Breast epithelium (tissue), 4 donors: ENCODE measurements around the gene FAM174B. TPM values are rescaled to one million over a fixed set of nuclear protein-coding genes. Genes with fewer than 3 reads are reported as not detected.

ENCODE experiments used
- DNase-seq, 2 donors: peaks; one replicate each; pipeline ENCODE4 v3.0.0-alpha.2; 2019; ENCODE audit warnings: low spot score in 2 of 2
- H3K27ac ChIP-seq, 2 donors: fragments of 200-600 bp; sonication (generic) in 1 of 2; one replicate each; pipeline ENCODE4 v1.5.1; 2016 to 2019; ENCODE audit warnings: mild to moderate bottlenecking in 1 of 2
- H3K27me3 ChIP-seq, 2 donors: fragments of 200-600 bp; sonication (generic) in 1 of 2; one replicate each; pipeline versions ENCODE4 v1.5.1 to v1.6.0; 2017 to 2019; ENCODE audit warnings: control low read depth in 1 of 2, mild to moderate bottlenecking in 1 of 2
- H3K36me3 ChIP-seq: fragments of 200-600 bp; one replicate; pipeline ENCODE4 v1.5.1; 2019
- H3K4me1 ChIP-seq, 2 donors: fragments of 200-600 bp; sonication (generic); one replicate each; pipeline ENCODE4 v1.5.1; 2016 to 2019; ENCODE audit warnings: control low read depth in 1 of 2
- H3K4me3 ChIP-seq, 3 donors: fragments of 200-600 bp; sonication (generic); 1 replicate in 2 of 3; 2 replicates in 1 of 3; pipeline ENCODE4 v1.5.1; 2016 to 2019; ENCODE audit warnings: mild to moderate bottlenecking in 3 of 3, moderate library complexity in 2 of 3
- H3K9me3 ChIP-seq, 2 donors: fragments of 200-600 bp; sonication (generic) in 1 of 2; one replicate each; pipeline ENCODE4 v1.5.1; 2016 to 2019; ENCODE audit warnings: control low read depth in 1 of 2
- CTCF ChIP-seq, 3 donors: fragments of 450-650 bp; IDR thresholded peaks; one replicate each; pipeline ENCODE4 v1.5.1; 2016 to 2017; ENCODE audit warnings: antibody characterized with exemption in 3 of 3, mild to moderate bottlenecking in 3 of 3, moderate library complexity in 3 of 3
- POLR2A ChIP-seq: fragments of 450-650 bp; IDR thresholded peaks from one replicate; pipeline ENCODE4 v1.6.1; 2016; ENCODE audit warnings: antibody characterized with exemption, mild to moderate bottlenecking, moderate library complexity
- POLR2AphosphoS5 ChIP-seq, 3 donors: sonication (generic); formaldehyde crosslinking; IDR thresholded peaks; one replicate each; pipeline ENCODE4 v1.6.1; 2017; ENCODE audit warnings: antibody characterized with exemption in 3 of 3
- intact Hi-C: fragments of 100-400 bp; cut with DNase I; formaldehyde crosslinking; loops from one replicate; pipeline ENCODE4 v1.15.1; 2023; ENCODE audit warnings: low total_unique reads
- total RNA-seq, 3 donors: library from RNA; depleted of rRNA; stranded (reverse); fragments of >200 nt; gene quantifications; one replicate each; pipeline ENCODE4 v1.1.0, GENCODE V29; 2016

FAM174B gene
- total RNA-seq, 3 donors from 2014 or later = 4.3 to 34.7 (median 20.6) TPM

GRCh38 chr15:92633001-92633400, 22.6 kb downstream of the FAM174B start:
- intact Hi-C loops = loop anchor here (1.0 kb wide), 1 partner anchor 21 kb away; no protein-coding TSS in a partner anchor
- TF ChIP-seq POLR2AphosphoS5 (IDR thresholded peaks at IDR 0.05) (no peak), CTCF (IDR thresholded peaks at IDR 0.05) (no peak), POLR2A (no peak)
- no peak overlapping the region for H3K4me3 ChIP-seq
- DNase-seq = no peak
- H3K27ac ChIP-seq = no peak overlapping the region
- peaks cover 6 to 9% of the 10 kb centered on the region in 2 donors for H3K4me1 ChIP-seq
- H3K9me3 ChIP-seq = no peaks in the 10 kb centered on the region
- H3K36me3 ChIP-seq = no peaks in the 10 kb centered on the region
- no peaks in the 10 kb centered on the region for H3K27me3 ChIP-seq

GRCh38 chr15:92631721-92632120, 23.9 kb downstream of the FAM174B start:
- peaks cover 6 to 8% of the 10 kb centered on the region in 2 donors for H3K4me1 ChIP-seq
- H3K9me3 ChIP-seq = no peaks in the 10 kb centered on the region
- no peaks in the 10 kb centered on the region for H3K27me3 ChIP-seq
- no peak overlapping the region for H3K27ac ChIP-seq
- H3K4me3 ChIP-seq = no peak overlapping the region
- DNase-seq = peak in 1 of 2 donors; percentile 19
- no peaks in the 10 kb centered on the region for H3K36me3 ChIP-seq
- intact Hi-C loops = no loop called here
- TF ChIP-seq POLR2A (no peak), CTCF (IDR thresholded peaks at IDR 0.05) (no peak), POLR2AphosphoS5 (IDR thresholded peaks at IDR 0.05) (no peak)

GRCh38 chr15:92629975-92630626, 25.5 kb downstream of the FAM174B start:
- Histone ChIP-seq H3K9me3 (no peaks in the 10 kb centered on the region), H3K36me3 (no peaks in the 10 kb centered on the region), H3K27ac (peak overlapping the region in 1 of 2 donors; percentile 54), H3K4me3 (no peak overlapping the region), H3K4me1 (peaks cover 0 to 6% of the 10 kb centered on the region in 2 donors), H3K27me3 (no peaks in the 10 kb centered on the region)
- TF ChIP-seq CTCF (IDR thresholded peaks at IDR 0.05) (no peak), POLR2AphosphoS5 (IDR thresholded peaks at IDR 0.05) (no peak), POLR2A (no peak)
- peak in 1 of 2 donors; percentile 20 for DNase-seq
- intact Hi-C loops = no loop called here

GRCh38 chr15:92629276-92629974, 26.1 kb downstream of the FAM174B start:
- H3K4me3 ChIP-seq = no peak overlapping the region
- intact Hi-C loops = no loop called here
- peaks cover 0 to 10% of the 10 kb centered on the region in 2 donors for H3K4me1 ChIP-seq
- H3K9me3 ChIP-seq = no peaks in the 10 kb centered on the region
- TF ChIP-seq CTCF (IDR thresholded peaks at IDR 0.05) = no peak
- TF ChIP-seq POLR2A = no peak
- TF ChIP-seq POLR2AphosphoS5 (IDR thresholded peaks at IDR 0.05) = no peak
- H3K27ac ChIP-seq = peak overlapping the region in 1 of 2 donors; percentile 54
- no peaks in the 10 kb centered on the region for H3K27me3 ChIP-seq
- DNase-seq = peak in 1 of 2 donors; percentile 12
- H3K36me3 ChIP-seq = no peaks in the 10 kb centered on the region

- Histone ChIP-seq H3K4me1 (peaks cover 0 to 10% of the 10 kb centered on the region in 2 donors), H3K27me3 (no peaks in the 10 kb centered on the region), H3K4me3 (no peak overlapping the region), H3K27ac (no peak overlapping the region), H3K9me3 (no peaks in the 10 kb centered on the region), H3K36me3 (no peaks in the 10 kb centered on the region)
- intact Hi-C loops = no loop called here
- TF ChIP-seq CTCF (IDR thresholded peaks at IDR 0.05) (no peak), POLR2AphosphoS5 (IDR thresholded peaks at IDR 0.05) (no peak), POLR2A (no peak)
- peak in 1 of 2 donors; percentile 12 for DNase-seq
These were observed 28.6 kb downstream of the FAM174B start for GRCh38 chr15:92627014-92627413.
